ENCODE results near the gene MTR.

The MTR gene

DNA sequence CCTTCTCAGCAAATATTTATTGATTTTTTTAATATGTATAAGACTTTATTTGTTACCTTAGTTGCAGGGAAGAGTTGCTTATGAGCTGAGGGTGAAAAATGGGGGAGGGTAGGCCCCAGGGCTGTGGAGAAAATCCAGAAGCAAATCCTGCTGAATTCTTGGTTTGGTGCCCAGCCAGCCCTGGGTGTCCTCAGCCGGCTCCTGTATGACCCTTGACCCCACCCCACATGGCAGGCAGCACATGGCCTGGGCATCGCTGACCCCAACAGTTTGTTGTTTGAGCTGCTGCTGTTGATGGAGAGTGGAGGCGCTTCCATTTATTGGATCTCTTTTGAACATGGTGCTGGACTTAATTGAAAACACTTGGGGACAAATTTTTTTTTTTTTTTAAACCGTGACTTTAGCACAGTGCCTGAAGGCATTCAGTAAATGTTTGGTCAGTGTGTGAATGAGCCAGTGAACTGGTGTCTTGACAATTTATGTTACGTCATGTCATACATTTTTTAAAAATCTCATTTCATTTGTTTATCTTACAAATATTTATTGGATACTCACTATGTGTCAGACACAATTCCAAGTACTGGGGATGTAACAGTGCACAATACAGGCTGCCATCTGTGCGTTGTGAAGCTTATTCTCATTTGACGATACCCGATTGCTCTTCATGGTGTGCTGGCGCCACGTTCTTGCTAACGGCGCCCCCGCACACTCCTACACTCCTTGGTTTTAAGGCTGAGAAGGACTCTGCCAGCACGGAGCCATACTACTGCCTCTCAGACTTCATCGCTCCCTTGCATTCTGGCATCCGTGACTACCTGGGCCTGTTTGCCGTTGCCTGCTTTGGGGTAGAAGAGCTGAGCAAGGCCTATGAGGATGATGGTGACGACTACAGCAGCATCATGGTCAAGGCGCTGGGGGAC, 98.8 kb downstream of the MTR start:
- Histone ChIP-seq H3K27me3 (ENCODE audit: insufficient read depth, low read length) (no peaks in the 10 kb centered on the region), H3F3A (ENCODE audit: insufficient read depth, low read length) (no peaks in the 10 kb centered on the region), H4K20me1 (ENCODE audit: insufficient read depth, low read length) (no peaks in the 10 kb centered on the region), H3K9me2 (ENCODE audit: low read depth, low read length) (no peaks in the 10 kb centered on the region), H3K4me2 (ENCODE audit: low read length) (no peak overlapping the region), H2AFZ (ENCODE audit: low read length) (no peak overlapping the region), H3K4me3 (ENCODE audit: low read depth, low read length, poor library complexity, severe bottlenecking) (no peak overlapping the region), H3K9ac (ENCODE audit: low read length) (no peak overlapping the region), H3K36me3 (ENCODE audit: insufficient read depth, low read length) (peaks cover 87% of the 10 kb centered on the region), H3K4me1 (ENCODE audit: insufficient read depth, low read length, severe bottlenecking) (no peaks in the 10 kb centered on the region), H3K9me3 (ENCODE audit: low read length) (no peaks in the 10 kb centered on the region), H3K27ac (ENCODE audit: low read depth, low read length, poor library complexity, severe bottlenecking) (no peak overlapping the region), H3K79me2 (ENCODE audit: insufficient read depth, low read length) (no peaks in the 10 kb centered on the region)
- TF ChIP-seq EZH2 (IDR thresholded peaks at IDR 0.05; ENCODE audit: borderline replicate concordance, low read length) (no peak), CTCF (IDR thresholded peaks at IDR 0.05; ENCODE audit: low read length) (no peak)

DNA sequence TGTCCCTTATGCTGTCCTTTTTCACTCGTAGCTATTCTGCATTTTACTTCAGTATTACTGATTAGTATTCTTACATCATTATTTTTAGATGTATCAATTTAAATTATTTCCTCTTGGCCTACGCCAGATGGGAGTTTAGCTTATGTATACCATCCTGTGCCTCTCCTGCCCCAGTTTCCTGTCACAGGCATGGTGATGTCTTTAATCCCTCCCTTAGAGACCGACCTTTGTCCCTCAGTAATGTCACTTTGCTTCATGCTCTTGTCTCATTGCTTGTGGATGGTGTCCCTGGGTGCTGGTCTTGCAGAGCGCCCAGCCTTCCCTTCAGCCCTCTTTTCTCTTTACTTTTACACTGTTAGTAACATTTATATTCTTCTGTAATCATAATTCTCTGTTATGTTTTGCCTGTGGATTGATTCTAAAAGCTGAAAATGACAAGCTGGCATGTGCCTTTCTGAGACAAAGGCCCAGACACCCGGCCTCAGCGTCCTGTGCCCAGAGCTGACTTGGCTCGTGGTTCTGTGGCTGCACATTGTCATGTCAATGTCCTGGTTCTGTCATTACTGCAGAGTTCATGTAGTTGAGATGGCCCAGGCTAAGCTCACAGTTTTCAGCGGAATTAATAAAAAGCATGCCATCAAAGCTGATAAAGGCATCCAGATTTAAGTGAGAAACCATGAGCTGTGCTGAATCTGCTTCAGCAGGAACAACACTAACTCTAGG, 100.7 kb downstream of the MTR start:
- no peak overlapping the region for H3K9ac ChIP-seq (ENCODE audit: low read length)
- no peak overlapping the region for H2AFZ ChIP-seq (ENCODE audit: low read length)
- H3K36me3 ChIP-seq (ENCODE audit: insufficient read depth, low read length), result peaks cover 90% of the 10 kb centered on the region
- no peaks in the 10 kb centered on the region for H3K27me3 ChIP-seq (ENCODE audit: insufficient read depth, low read length)
- H3K9me2 ChIP-seq (ENCODE audit: low read depth, low read length), result no peaks in the 10 kb centered on the region
- no peaks in the 10 kb centered on the region for H3K9me3 ChIP-seq (ENCODE audit: low read length)
- no peaks in the 10 kb centered on the region for H3F3A ChIP-seq (ENCODE audit: insufficient read depth, low read length)
- H3K4me2 ChIP-seq (ENCODE audit: low read length), result no peak overlapping the region
- no peak overlapping the region for H3K4me3 ChIP-seq (ENCODE audit: low read depth, low read length, poor library complexity, severe bottlenecking)
- no peaks in the 10 kb centered on the region for H4K20me1 ChIP-seq (ENCODE audit: insufficient read depth, low read length)
- no peaks in the 10 kb centered on the region for H3K4me1 ChIP-seq (ENCODE audit: insufficient read depth, low read length, severe bottlenecking)
- no peaks in the 10 kb centered on the region for H3K79me2 ChIP-seq (ENCODE audit: insufficient read depth, low read length)
- TF ChIP-seq EZH2 (IDR thresholded peaks at IDR 0.05; ENCODE audit: borderline replicate concordance, low read length) (no peak), CTCF (IDR thresholded peaks at IDR 0.05; ENCODE audit: low read length) (no peak)
- no peak overlapping the region for H3K27ac ChIP-seq (ENCODE audit: low read depth, low read length, poor library complexity, severe bottlenecking)

DNA sequence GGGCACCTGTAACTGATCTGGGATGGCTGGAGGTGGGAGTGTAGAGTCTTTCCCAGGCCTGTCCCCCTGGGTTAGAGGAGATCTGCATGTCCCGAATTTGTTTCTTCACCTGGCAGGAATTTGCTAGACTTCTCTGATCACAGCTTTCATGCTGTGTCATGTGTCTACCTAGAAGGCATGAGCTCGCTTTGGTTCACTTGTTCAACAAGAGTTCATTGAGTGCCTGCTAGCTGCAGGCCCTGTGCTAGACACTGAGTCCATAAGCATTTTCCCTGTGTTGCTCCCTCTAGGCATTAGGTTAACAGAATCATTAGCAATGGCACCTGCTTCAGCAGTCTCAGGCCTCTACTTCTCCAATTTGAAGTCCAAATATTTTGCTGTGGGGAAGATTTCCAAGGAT, 101.6 kb downstream of the MTR start:
- Histone ChIP-seq H3K9me2 (ENCODE audit: low read depth, low read length) (no peaks in the 10 kb centered on the region), H3K27me3 (ENCODE audit: insufficient read depth, low read length) (no peaks in the 10 kb centered on the region), H3F3A (ENCODE audit: insufficient read depth, low read length) (no peaks in the 10 kb centered on the region), H3K36me3 (ENCODE audit: insufficient read depth, low read length) (peaks cover 89% of the 10 kb centered on the region), H3K9ac (ENCODE audit: low read length) (no peak overlapping the region), H3K4me3 (ENCODE audit: low read depth, low read length, poor library complexity, severe bottlenecking) (no peak overlapping the region), H3K27ac (ENCODE audit: low read depth, low read length, poor library complexity, severe bottlenecking) (no peak overlapping the region), H2AFZ (ENCODE audit: low read length) (no peak overlapping the region), H3K4me1 (ENCODE audit: insufficient read depth, low read length, severe bottlenecking) (no peaks in the 10 kb centered on the region), H3K79me2 (ENCODE audit: insufficient read depth, low read length) (no peaks in the 10 kb centered on the region), H3K9me3 (ENCODE audit: low read length) (no peaks in the 10 kb centered on the region), H4K20me1 (ENCODE audit: insufficient read depth, low read length) (no peaks in the 10 kb centered on the region), H3K4me2 (ENCODE audit: low read length) (no peak overlapping the region)
- no peak for TF ChIP-seq EZH2 (IDR thresholded peaks at IDR 0.05; ENCODE audit: borderline replicate concordance, low read length)
